ENCODE results near the gene ADARB2. TPM values are rescaled to one million over a fixed set of nuclear protein-coding genes. Genes with fewer than 3 reads are reported as not detected.

The ADARB2 gene
- total and polyA plus RNA-seq, 2 experiments from 2014 or later: not detected

DNA sequence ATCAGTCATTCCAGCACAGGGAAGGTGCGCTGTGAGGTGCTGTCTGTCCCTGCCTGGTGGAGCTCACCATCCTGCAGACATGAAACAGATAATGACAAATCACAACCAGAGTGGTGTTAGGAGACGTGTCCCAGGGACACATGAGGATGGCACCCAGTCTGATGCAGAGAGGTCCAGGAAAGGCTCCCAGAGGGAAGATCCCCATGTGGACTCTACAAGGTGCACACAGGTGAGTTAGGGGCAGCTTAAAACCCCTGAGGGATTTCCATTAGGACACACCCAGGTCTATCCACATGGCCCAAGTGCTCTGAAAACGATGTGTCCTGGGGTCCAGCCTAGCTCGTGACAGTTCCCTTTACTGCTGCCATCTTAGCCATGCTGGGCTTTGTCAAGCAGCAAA, 91.4 kb downstream of the ADARB2 start:
- WGBS, 2 experiments (ENCODE audit: low coverage in 1 of 2, low lambda C conversion rate in 2 of 2, missing lambda C conversion rate in 2 of 2): 9% methylated on average over 4 of the region's 4 CpGs

GRCh38 chr10:1644191-1644711, 93.1 kb downstream of the ADARB2 start:
- H3K36me3 ChIP-seq (ENCODE audit: low read depth): no peaks in the 10 kb centered on the region
- in situ Hi-C loops (cut with MboI): no loop called here
- H3K9ac ChIP-seq: no peak overlapping the region
- H3K27ac ChIP-seq: no peak overlapping the region
- no peaks in the 10 kb centered on the region for H3K79me2 ChIP-seq (ENCODE audit: insufficient read depth)
- DNase-seq: no peak
- no peaks in the 10 kb centered on the region for H3K9me2 ChIP-seq (ENCODE audit: insufficient read depth)
- no peak overlapping the region for H3K4me3 ChIP-seq
- no peak for TF ChIP-seq EZH2 (IDR thresholded peaks at IDR 0.05; ENCODE audit: insufficient read depth, poor library complexity, severe bottlenecking)
- no peak for TF ChIP-seq EZH2phosphoT487 (IDR thresholded peaks at IDR 0.05; ENCODE audit: insufficient read depth, low read depth)
- no peaks in the 10 kb centered on the region for H4K20me1 ChIP-seq (ENCODE audit: insufficient read depth)
- no peaks in the 10 kb centered on the region for H3F3A ChIP-seq (ENCODE audit: insufficient read depth)
- H3K4me1 ChIP-seq (ENCODE audit: insufficient read depth): no peaks in the 10 kb centered on the region
- H2AFZ ChIP-seq: no peak overlapping the region
- WGBS, 2 experiments (ENCODE audit: low coverage in 1 of 2, low lambda C conversion rate in 2 of 2, missing lambda C conversion rate in 2 of 2): 30 to 33% methylated on average over 15 of the region's 15 CpGs
- H3K27me3 ChIP-seq (replicated peaks; ENCODE audit: insufficient read depth): no peaks in the 10 kb centered on the region
- H3K4me2 ChIP-seq (ENCODE audit: unreplicated experiment): no peak overlapping the region
- no peaks in the 10 kb centered on the region for H3K9me3 ChIP-seq (ENCODE audit: low read depth)

More for the DNA sequence above, 91.4 kb downstream of the ADARB2 start:
- H3K27me3 ChIP-seq (replicated peaks; ENCODE audit: insufficient read depth): no peaks in the 10 kb centered on the region
- no peak overlapping the region for H2AFZ ChIP-seq
- H3F3A ChIP-seq (ENCODE audit: insufficient read depth): no peaks in the 10 kb centered on the region
- no peaks in the 10 kb centered on the region for H3K9me2 ChIP-seq (ENCODE audit: insufficient read depth)
- no peak for TF ChIP-seq EZH2 (IDR thresholded peaks at IDR 0.05; ENCODE audit: insufficient read depth, poor library complexity, severe bottlenecking)
- no peak overlapping the region for H3K27ac ChIP-seq
- no peak overlapping the region for H3K4me3 ChIP-seq
- no peaks in the 10 kb centered on the region for H4K20me1 ChIP-seq (ENCODE audit: insufficient read depth)
- no peaks in the 10 kb centered on the region for H3K36me3 ChIP-seq (ENCODE audit: low read depth)
- no peak overlapping the region for H3K4me2 ChIP-seq (ENCODE audit: unreplicated experiment)
- in situ Hi-C loops (cut with MboI): no loop called here
- H3K9ac ChIP-seq: no peak overlapping the region
- no peak for DNase-seq
- no peaks in the 10 kb centered on the region for H3K4me1 ChIP-seq (ENCODE audit: insufficient read depth)
- no peaks in the 10 kb centered on the region for H3K79me2 ChIP-seq (ENCODE audit: insufficient read depth)
- H3K9me3 ChIP-seq (ENCODE audit: low read depth): no peaks in the 10 kb centered on the region

GRCh38 chr10:1643908-1644179, 93.5 kb downstream of the ADARB2 start:
- no peaks in the 10 kb centered on the region for H3K9me3 ChIP-seq (ENCODE audit: low read depth)
- no peak overlapping the region for H3K4me3 ChIP-seq
- H3K9ac ChIP-seq: no peak overlapping the region
- H3K4me1 ChIP-seq (ENCODE audit: insufficient read depth): no peaks in the 10 kb centered on the region
- H4K20me1 ChIP-seq (ENCODE audit: insufficient read depth): no peaks in the 10 kb centered on the region
- H3K27me3 ChIP-seq (replicated peaks; ENCODE audit: insufficient read depth): no peaks in the 10 kb centered on the region
- no peaks in the 10 kb centered on the region for H3K9me2 ChIP-seq (ENCODE audit: insufficient read depth)
- no peaks in the 10 kb centered on the region for H3K79me2 ChIP-seq (ENCODE audit: insufficient read depth)
- H3F3A ChIP-seq (ENCODE audit: insufficient read depth): no peaks in the 10 kb centered on the region
- H3K36me3 ChIP-seq (ENCODE audit: low read depth): no peaks in the 10 kb centered on the region
- no peak overlapping the region for H3K4me2 ChIP-seq (ENCODE audit: unreplicated experiment)
- TF ChIP-seq EZH2phosphoT487 (IDR thresholded peaks at IDR 0.05; ENCODE audit: insufficient read depth, low read depth) (no peak), EZH2 (IDR thresholded peaks at IDR 0.05; ENCODE audit: insufficient read depth, poor library complexity, severe bottlenecking) (no peak)
- 45 to 50% methylated on average over 9 of the region's 9 CpGs for WGBS, 2 experiments (ENCODE audit: low coverage in 1 of 2, low lambda C conversion rate in 2 of 2, missing lambda C conversion rate in 2 of 2)
- no peak overlapping the region for H3K27ac ChIP-seq
- in situ Hi-C loops (cut with MboI): no loop called here
- H2AFZ ChIP-seq: no peak overlapping the region
- no peak for DNase-seq

GRCh38 chr10:1643161-1643907, 94.0 kb downstream of the ADARB2 start:
- TF ChIP-seq EZH2 (IDR thresholded peaks at IDR 0.05; ENCODE audit: insufficient read depth, poor library complexity, severe bottlenecking) (no peak), EZH2phosphoT487 (IDR thresholded peaks at IDR 0.05; ENCODE audit: insufficient read depth, low read depth) (no peak)
- DNase-seq: peak; percentile 1
- no peaks in the 10 kb centered on the region for H3K27me3 ChIP-seq (replicated peaks; ENCODE audit: insufficient read depth)
- no peak overlapping the region for H3K4me2 ChIP-seq (ENCODE audit: unreplicated experiment)
- in situ Hi-C loops (cut with MboI): no loop called here
- no peak overlapping the region for H3K4me3 ChIP-seq
- H3K79me2 ChIP-seq (ENCODE audit: insufficient read depth): no peaks in the 10 kb centered on the region
- no peak overlapping the region for H3K9ac ChIP-seq
- H3K36me3 ChIP-seq (ENCODE audit: low read depth): no peaks in the 10 kb centered on the region
- H2AFZ ChIP-seq: no peak overlapping the region
- H4K20me1 ChIP-seq (ENCODE audit: insufficient read depth): no peaks in the 10 kb centered on the region
- no peaks in the 10 kb centered on the region for H3K4me1 ChIP-seq (ENCODE audit: insufficient read depth)
- WGBS, 2 experiments (ENCODE audit: low coverage in 1 of 2, low lambda C conversion rate in 2 of 2, missing lambda C conversion rate in 2 of 2): 27 to 28% methylated on average over 11 of the region's 11 CpGs
- no peaks in the 10 kb centered on the region for H3K9me3 ChIP-seq (ENCODE audit: low read depth)
- no peaks in the 10 kb centered on the region for H3F3A ChIP-seq (ENCODE audit: insufficient read depth)
- H3K27ac ChIP-seq: no peak overlapping the region
- H3K9me2 ChIP-seq (ENCODE audit: insufficient read depth): no peaks in the 10 kb centered on the region
